ENCODE results near the gene CLEC11A.

CLEC11A gene

DNA sequence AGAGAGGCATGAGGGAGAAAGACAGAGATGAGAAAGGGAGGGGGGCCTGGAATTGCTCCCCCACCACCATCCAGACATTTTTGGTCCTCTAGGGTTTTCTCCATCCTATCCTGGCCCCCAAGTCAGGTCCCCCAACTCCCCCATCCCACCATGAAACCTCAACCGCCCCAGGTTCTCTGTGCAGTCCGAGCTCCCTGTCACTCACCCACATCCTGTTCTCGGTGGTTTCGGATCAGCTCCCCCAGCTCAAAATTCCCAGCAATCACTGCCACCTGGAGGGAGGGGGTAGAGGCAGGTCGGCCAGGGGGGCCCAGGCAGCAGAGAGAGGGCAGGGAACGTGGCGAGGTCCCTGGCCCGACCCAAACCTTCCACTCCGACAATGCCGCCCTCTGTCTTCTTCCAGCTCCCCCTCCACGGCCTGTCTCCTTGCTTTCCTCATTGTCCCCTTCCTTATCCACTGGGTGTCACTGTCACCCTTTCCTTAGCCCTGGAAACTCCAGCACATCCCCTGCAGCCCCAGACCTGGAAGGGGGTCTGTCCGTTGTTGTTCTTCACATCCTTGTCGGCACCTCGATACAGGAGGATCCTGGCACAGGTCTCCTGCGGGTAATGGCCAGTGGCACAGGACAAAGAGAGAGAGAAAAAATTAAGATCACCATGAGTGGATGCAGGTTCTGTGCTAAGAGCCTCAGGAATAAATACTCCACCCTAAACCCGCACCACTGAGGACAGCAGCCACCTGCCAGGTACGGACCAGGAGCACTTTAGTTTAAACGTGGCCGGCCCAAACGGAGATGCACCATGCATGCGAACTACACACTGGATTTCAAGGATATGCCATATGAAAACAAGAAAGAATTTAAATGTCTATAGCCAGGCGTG is 19.0 kb upstream of the CLEC11A start:
- DNase-seq: no peak

DNA sequence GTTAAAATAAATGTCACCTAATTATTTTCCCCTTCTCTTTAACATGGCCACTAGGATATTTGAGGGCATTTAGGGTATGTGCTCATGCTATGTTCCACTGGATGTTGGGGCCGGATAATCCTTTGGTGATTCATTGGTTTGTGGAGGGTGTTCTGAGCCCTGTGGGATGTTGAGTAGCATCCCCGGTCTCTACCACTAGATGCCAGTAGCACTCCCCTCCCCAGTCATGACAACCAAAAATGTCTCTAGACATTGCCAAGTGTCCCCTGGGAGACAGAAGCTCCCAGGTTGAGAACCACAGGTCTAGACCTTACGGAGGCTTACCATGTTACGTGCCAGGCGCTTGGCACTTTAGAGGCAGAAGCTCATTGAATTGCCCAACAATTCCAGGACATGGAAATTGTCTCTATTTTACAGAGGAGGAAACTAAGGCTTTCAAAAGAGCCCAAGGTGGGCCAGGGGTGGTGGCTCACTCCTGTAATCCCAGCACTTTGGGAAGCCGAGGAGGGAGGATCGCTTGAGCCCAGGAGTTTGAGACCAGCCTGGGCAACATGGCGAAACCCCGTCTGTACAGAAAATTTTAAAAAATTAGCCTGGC is 17.6 kb upstream of the CLEC11A start:
- peak in 9 of 51 donors; percentile 8 to 46 (median 14) for DNase-seq

- DNase-seq: no peak
These were observed 16.8 kb upstream of the CLEC11A start for GRCh38 chr19:50706387-50706786.

- no peak for DNase-seq
These were observed 14.8 kb upstream of the CLEC11A start for GRCh38 chr19:50708179-50708879.

- DNase-seq: peak in 2 of 51 donors; percentile 12 to 58
These were observed 13.1 kb upstream of the CLEC11A start for GRCh38 chr19:50710094-50710493.

- no peak for DNase-seq
These were observed 12.6 kb upstream of the CLEC11A start for GRCh38 chr19:50710612-50711011.

DNA sequence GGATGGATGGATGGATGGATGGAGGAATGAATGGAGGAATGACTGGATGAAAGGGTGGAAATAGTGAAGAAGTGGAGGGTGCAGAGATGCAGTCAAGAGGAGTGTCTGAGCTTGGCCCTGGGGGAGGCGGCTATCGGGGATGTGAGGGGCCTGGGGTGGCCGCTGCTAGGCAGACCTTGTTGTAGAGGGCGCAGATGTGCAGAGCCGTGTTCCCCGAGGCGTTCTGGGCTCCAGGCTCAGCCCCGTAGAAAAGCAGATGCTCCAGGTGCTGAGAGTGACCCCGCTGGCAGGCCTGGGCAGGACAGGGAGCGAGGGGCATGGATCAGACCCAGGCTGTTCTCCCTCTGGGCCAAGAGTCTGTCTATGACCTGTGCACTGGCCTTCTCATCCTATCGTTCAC is 12.0 kb upstream of the CLEC11A start:
- no peak for DNase-seq

- no peak for DNase-seq
These were observed 11.4 kb upstream of the CLEC11A start for GRCh38 chr19:50711805-50712204.

GRCh38 chr19:50712833-50713232 is 10.3 kb upstream of the CLEC11A start:
- DNase-seq: no peak

DNA sequence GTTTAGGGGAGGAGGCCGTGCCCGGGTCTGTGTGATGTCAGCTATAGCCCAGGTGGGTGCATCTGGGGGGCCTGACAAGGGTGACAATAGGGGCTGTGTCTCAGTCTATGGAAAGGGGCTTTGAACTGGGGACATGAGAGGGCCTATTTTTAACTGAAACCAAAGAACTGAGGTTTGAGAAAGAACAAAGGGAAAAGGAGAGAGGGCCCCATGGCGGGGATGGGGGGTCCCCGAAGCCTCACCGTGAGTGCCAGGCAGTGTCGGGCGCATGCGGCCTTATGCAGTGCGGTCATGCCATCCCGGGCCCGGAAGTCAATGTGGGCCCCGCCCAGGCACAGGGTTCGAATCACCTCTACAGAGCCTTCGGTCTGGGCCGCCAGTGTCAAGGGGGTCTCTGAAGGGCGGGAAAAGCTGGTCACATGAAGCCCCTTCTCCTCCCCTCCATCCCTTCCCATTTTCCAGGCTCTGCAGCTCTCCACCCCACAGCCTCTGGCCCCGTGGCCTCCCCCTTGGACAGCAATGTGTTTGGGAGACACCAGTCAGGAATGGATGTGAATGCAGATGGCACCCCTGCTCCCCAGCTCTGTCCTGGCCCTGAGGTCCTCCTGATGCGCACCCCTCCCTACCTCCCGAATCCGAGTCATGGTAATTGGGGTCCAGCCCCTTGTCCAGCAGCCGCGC is 9.5 kb upstream of the CLEC11A start:
- no peak for DNase-seq

- no peak for DNase-seq
These were observed 6.8 kb upstream of the CLEC11A start for GRCh38 chr19:50716178-50717025.

DNA sequence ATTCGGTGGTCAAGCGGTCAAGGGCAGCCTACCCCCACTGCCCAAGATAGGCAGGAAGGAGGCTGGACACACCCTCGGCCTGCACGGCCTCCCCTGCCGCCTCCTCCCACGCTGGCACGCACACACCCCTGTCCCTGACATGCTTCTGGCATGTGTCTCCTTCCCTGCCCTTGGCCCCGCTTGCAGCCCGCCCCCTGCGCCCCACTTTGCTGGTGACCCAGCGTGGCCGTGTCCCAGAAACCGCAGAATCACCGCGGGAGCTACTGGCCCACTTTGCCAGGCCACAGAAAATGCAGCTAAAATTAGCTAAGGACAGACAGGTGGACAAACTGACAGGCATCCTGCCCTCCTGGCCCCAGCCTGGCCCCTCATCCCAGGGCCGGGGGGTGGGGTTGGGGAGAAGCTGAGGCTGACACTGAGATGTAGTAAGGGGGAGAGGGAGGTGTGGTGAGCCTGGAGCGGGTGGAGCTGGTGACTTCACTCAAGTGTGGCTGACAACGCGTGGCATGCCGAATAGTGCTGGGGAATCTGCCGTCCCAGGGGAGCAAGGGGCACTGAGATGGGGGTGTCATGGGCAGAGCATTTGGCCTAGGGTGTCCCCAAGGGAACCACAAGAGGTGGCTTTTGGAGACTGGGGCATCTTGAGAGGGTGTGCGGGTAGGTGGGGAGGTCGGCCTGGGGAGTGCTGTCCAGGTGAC is 6.0 kb upstream of the CLEC11A start:
- DNase-seq: peak in 1 of 51 donors; percentile 23

- DNase-seq: no peak
These were observed 5.3 kb upstream of the CLEC11A start for GRCh38 chr19:50717891-50718254.

DNA sequence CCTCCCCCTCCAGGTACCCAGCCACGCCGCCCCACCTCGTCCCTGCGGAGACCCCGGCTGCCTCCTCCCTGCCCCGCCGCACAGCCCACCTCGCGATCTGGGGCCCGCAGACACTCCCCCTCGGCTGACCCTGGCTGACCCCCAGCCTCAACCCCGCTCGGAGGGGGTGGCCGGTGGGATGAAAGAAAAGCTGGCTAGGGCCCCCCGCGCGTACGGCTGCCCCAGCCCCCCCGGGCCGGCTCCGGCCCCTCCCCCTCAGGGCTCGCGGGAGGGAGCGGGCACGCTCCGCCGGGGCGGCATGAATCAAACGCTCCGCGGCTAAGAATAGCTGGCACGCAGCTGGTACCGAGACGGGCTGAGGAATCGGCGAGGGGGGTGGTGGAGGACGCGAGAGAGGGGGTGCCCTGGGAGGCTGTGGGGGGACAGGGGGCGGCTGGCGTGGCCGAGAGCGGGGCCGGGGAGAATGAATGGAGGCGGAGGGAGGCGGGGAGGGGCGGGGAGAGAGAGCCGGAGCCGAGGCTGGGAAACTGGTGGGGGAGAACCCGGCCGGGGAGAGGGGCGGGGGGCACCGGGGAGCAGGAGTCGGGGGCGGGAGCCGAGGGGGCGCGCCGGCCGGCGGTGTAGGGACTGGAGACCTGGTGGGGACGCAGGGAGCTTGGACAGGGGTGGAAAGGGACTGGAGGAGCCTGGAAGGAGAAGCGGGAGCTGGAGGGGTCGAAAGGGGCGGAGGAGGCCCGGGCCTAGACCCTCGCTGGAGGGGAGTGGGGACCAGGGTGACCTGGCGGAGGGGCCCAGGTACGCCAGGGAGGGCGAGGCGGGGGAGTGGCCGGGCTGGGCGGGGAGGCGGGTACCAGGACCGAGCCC is 4.7 kb upstream of the CLEC11A start:
- peak in 8 of 51 donors; percentile 14 to 54 (median 28) for DNase-seq

GRCh38 chr19:50719119-50719435 is 4.1 kb upstream of the CLEC11A start:
- no peak for DNase-seq

- peak in 8 of 51 donors; percentile 18 to 34 (median 28) for DNase-seq
These were observed 3.6 kb upstream of the CLEC11A start, which contains the start of gene SHANK1 for GRCh38 chr19:50719566-50719965. TSS of gene SHANK1 (minus strand) at chr19:50719802. CDS start at chr19:50716919, 2,883 bp downstream.

DNA sequence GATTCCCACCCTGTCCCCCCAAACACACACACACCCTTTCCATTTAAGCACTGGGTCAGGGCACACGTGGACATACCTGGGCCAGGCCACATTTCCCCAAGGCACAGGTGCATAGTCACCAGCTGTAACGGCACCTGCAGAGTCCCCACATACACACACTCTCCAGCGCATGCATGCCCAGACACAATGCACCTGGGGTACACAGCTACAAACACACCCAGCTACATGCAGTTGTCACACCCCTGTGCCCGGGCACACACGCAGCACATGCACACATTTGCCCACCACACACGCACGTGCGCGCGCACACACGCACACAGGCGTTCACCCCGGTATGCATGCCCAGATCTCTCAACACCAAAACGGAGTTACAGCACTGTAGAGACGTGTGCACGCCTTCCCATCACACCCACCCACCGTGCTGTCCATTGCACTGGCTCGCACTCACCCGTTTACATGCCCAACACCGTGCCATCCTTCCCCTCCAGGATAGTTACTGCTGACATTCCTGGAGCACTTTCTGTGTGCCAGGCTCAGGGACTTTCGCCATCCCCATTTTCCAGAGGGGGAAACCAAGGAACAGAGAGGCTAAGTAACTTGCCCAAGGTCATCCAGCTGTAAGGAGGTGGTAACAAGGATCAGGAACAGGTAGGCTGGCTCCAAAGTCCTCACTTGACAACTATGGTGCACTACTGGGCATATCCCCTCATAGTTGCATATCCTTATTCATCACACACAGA is 2.8 kb upstream of the CLEC11A start:
- DNase-seq: peak in 1 of 51 donors; percentile 28

DNA sequence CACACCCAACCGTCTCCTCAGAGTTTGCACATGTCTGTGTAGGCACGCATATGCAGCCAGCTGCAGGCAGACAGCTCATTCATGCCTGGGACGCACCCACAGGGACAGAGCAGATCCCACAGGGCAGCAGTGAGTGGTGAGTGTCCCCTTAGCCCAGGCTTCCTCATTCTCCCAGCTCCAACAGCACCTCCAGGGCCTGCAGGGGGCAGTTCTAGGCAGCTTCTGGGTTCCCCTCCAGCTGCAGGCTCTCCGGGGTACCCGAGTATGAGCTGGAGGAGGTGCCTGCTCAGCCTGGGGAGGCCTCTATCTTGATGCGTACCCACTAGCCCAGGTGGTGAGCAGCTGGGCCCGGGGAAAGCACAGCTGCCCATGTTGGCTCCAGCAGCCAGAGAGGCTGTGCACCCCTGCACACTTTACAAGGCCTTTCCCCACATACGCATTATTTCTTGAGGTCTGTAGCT is 2.2 kb upstream of the CLEC11A start:
- peak in 2 of 51 donors; percentile 16 to 62 for DNase-seq

Measured in hypothalamus (tissue), 51 donors.